ENCODE measurements around the gene TTC6.
"Not testable (repeated sequence)": the region's sequence is repeated elsewhere in the genome, so short reads cannot be mapped to it uniquely, and the experiment has no call there.

Gene TTC6

GRCh38 chr14:37594971-37595808 lies at the start of gene TTC6, which contains the start of gene FOXA1:
Gene TTC6, plus strand, starts transcription at chr14:37595629. Its CDS starts 26,436 bp downstream, at chr14:37622065.
Gene FOXA1, minus strand, starts transcription at chr14:37595249. Its CDS starts 277 bp downstream, at chr14:37594972.
- no peak for DNase-seq

- DNase-seq: no peak
Observed at GRCh38 chr14:37546621-37547447, 48.6 kb upstream of the TTC6 start.

- DNase-seq: no peak
Observed at GRCh38 chr14:37550511-37550910, 44.9 kb upstream of the TTC6 start.

- DNase-seq: no peak
Observed at GRCh38 chr14:37551119-37551518, 44.3 kb upstream of the TTC6 start.

GRCh38 chr14:37553935-37554550 lies 41.4 kb upstream of the TTC6 start:
- no peak for DNase-seq

GRCh38 chr14:37555596-37555995 lies 39.8 kb upstream of the TTC6 start:
- not testable (repeated sequence) for DNase-seq

GRCh38 chr14:37558740-37559139 lies 36.7 kb upstream of the TTC6 start:
- DNase-seq: no peak

- DNase-seq: no peak
Observed at GRCh38 chr14:37559386-37559785, 36.0 kb upstream of the TTC6 start.

- DNase-seq: no peak
Observed at GRCh38 chr14:37563189-37563588, 32.2 kb upstream of the TTC6 start.

- DNase-seq: no peak
Observed at GRCh38 chr14:37565550-37565949, 29.9 kb upstream of the TTC6 start.

GRCh38 chr14:37566811-37567371 lies 28.5 kb upstream of the TTC6 start:
- no peak for DNase-seq

GRCh38 chr14:37569729-37570128 lies 25.7 kb upstream of the TTC6 start:
- DNase-seq: no peak

- no peak for DNase-seq
Observed at GRCh38 chr14:37571391-37571790, 24.0 kb upstream of the TTC6 start.

GRCh38 chr14:37573356-37573755 lies 22.1 kb upstream of the TTC6 start:
- no peak for DNase-seq

- no peak for DNase-seq
Observed at GRCh38 chr14:37579274-37579673, 16.2 kb upstream of the TTC6 start.

- no peak for DNase-seq
Observed at GRCh38 chr14:37580146-37580545, 15.3 kb upstream of the TTC6 start.

- DNase-seq: no peak
Observed at GRCh38 chr14:37583358-37584210, 11.8 kb upstream of the TTC6 start.

- DNase-seq: no peak
Observed at GRCh38 chr14:37584211-37585100, 11.0 kb upstream of the TTC6 start.

GRCh38 chr14:37585101-37585511 lies 10.3 kb upstream of the TTC6 start:
- DNase-seq: no peak

- DNase-seq: no peak
Observed at GRCh38 chr14:37585971-37586796, 9.2 kb upstream of the TTC6 start.

Data from stimulated activated CD4-positive, alpha-beta T cell treated with anti-CD3 and anti-CD28 coated beads, Interleukin-4, amount 100 ng/mL, for 1 hour (primary cell).